Osteocyte (in vitro differentiated cells): Measurements from ENCODE around the gene SOX2. TPM values are rescaled to one million over a fixed set of nuclear protein-coding genes. Genes with fewer than 3 reads are reported as not detected.

Experiments used
- DNase-seq: peaks from one replicate; pipeline ENCODE4 v3.0.0; 2021; ENCODE audit warnings: mixed read lengths; ENCODE audit not compliant: unreplicated experiment; ENCODE audit errors: extremely low spot score
- H3K27ac Mint-ChIP-seq: one replicate; pipeline ENCODE4 v1.8.0; 2021; ENCODE audit warnings: mild to moderate bottlenecking, mixed read lengths; ENCODE audit not compliant: unreplicated experiment
- H3K27me3 Mint-ChIP-seq: one replicate; pipeline ENCODE4 v1.8.0; 2021; ENCODE audit warnings: mixed read lengths; ENCODE audit not compliant: unreplicated experiment
- H3K36me3 Mint-ChIP-seq: one replicate; pipeline ENCODE4 v1.8.0; 2021; ENCODE audit warnings: mixed read lengths; ENCODE audit not compliant: unreplicated experiment
- H3K4me1 Mint-ChIP-seq: one replicate; pipeline ENCODE4 v1.8.0; 2021; ENCODE audit warnings: mixed read lengths; ENCODE audit not compliant: unreplicated experiment
- H3K4me3 Mint-ChIP-seq: one replicate; pipeline ENCODE4 v1.8.0; 2021; ENCODE audit warnings: mild to moderate bottlenecking, moderate library complexity, mixed read lengths; ENCODE audit not compliant: unreplicated experiment
- H3K9me3 Mint-ChIP-seq: one replicate; pipeline ENCODE4 v1.8.0; 2021; ENCODE audit warnings: mixed read lengths; ENCODE audit not compliant: unreplicated experiment
- CTCF ChIP-seq: fragments of 200-600 bp; sonication (generic); IDR thresholded peaks from 2 replicates; pipeline ENCODE4 v1.5.0; 2021; ENCODE audit warnings: antibody characterized with exemption, mild to moderate bottlenecking, moderate library complexity
- total RNA-seq: library from RNA; stranded (reverse); gene quantifications from 2 replicates; pipeline ENCODE4 v1.2.1, GENCODE V29; 2021

SOX2 gene
- total RNA-seq, 1 donor from 2014 or later: 5.4 TPM

GRCh38 chr3:181727341-181728032 lies 15.8 kb downstream of the SOX2 start:
- H3K4me1 Mint-ChIP-seq: peaks cover 20% of the 10 kb centered on the region
- H3K27ac Mint-ChIP-seq: no peak overlapping the region
- DNase-seq: no peak
- H3K27me3 Mint-ChIP-seq: peaks cover 83% of the 10 kb centered on the region
- H3K4me3 Mint-ChIP-seq: peak overlapping the region; percentile 61
- no peaks in the 10 kb centered on the region for H3K9me3 Mint-ChIP-seq
- TF ChIP-seq CTCF: no peak
- H3K36me3 Mint-ChIP-seq: no peaks in the 10 kb centered on the region

- Mint-ChIP-seq H3K27me3 (peaks cover 71% of the 10 kb centered on the region), H3K36me3 (no peaks in the 10 kb centered on the region), H3K27ac (no peak overlapping the region), H3K4me1 (peaks cover 20% of the 10 kb centered on the region), H3K4me3 (no peak overlapping the region), H3K9me3 (no peaks in the 10 kb centered on the region)
- no peak for DNase-seq
- no peak for TF ChIP-seq CTCF
Measured at GRCh38 chr3:181728470-181729340, 17.0 kb downstream of the SOX2 start.

- TF ChIP-seq CTCF: no peak
- no peak for DNase-seq
- no peak overlapping the region for H3K4me3 Mint-ChIP-seq
- H3K36me3 Mint-ChIP-seq: no peaks in the 10 kb centered on the region
- no peak overlapping the region for H3K27ac Mint-ChIP-seq
- no peaks in the 10 kb centered on the region for H3K9me3 Mint-ChIP-seq
- H3K27me3 Mint-ChIP-seq: peaks cover 64% of the 10 kb centered on the region
- H3K4me1 Mint-ChIP-seq: peaks cover 20% of the 10 kb centered on the region
Measured at GRCh38 chr3:181729341-181729869, 17.7 kb downstream of the SOX2 start.

- H3K4me1 Mint-ChIP-seq: peaks cover 20% of the 10 kb centered on the region
- H3K4me3 Mint-ChIP-seq: no peak overlapping the region
- TF ChIP-seq CTCF: no peak
- DNase-seq: no peak
- H3K36me3 Mint-ChIP-seq: no peaks in the 10 kb centered on the region
- H3K27ac Mint-ChIP-seq: no peak overlapping the region
- H3K27me3 Mint-ChIP-seq: peaks cover 55% of the 10 kb centered on the region
- no peaks in the 10 kb centered on the region for H3K9me3 Mint-ChIP-seq
Measured at GRCh38 chr3:181730316-181730715, 18.6 kb downstream of the SOX2 start.

- H3K36me3 Mint-ChIP-seq: no peaks in the 10 kb centered on the region
- H3K27me3 Mint-ChIP-seq: peaks cover 52% of the 10 kb centered on the region
- no peaks in the 10 kb centered on the region for H3K9me3 Mint-ChIP-seq
- H3K27ac Mint-ChIP-seq: no peak overlapping the region
- H3K4me1 Mint-ChIP-seq: peaks cover 17% of the 10 kb centered on the region
- no peak for DNase-seq
- H3K4me3 Mint-ChIP-seq: no peak overlapping the region
- no peak for TF ChIP-seq CTCF
Measured at GRCh38 chr3:181730934-181731333, 19.2 kb downstream of the SOX2 start.
